CD1c-positive myeloid dendritic cell (primary cell): ENCODE measurements around the gene RAP1GAP2.

ENCODE experiments used
- DNase-seq: peaks from one replicate; pipeline ENCODE4 v3.0.0-alpha.2; 2016; ENCODE audit errors: extremely low spot score

Gene RAP1GAP2

DNA sequence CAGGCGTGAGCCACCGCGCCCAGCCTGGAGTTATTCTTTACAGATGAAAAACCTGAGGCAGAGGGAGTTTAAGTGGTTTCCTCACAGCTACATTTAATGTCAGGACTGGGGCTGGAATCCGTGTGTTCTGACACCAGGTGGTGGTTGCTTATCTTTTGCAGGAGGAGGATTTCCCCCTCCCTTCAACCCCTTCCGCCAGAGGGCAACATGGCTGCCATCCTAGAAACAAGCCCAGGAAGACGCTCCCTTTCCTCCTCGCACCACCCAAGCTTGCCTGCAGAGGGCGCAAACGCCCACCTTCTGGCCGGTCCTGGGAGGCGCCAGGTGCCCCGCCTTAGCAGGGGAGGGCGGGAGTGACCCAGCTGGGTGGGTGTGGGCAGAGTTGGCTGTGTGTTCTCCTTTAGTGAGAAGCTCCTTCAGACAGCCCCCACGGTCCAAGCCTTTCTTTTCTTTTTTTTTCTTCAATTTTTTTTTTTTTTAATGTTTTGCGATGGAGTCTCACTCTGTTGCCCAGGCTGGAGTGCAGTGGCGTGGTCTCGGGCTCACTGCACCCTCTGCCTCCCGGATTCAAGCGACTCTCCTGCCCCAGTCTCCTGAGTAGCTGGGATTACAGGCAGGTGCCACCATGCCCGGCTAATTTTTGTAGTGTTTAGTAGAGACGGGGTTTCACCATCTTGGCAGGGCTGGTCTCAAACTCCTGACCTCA lies 9.9 kb upstream of the RAP1GAP2 start:
- DNase-seq: peak; percentile 97

DNA sequence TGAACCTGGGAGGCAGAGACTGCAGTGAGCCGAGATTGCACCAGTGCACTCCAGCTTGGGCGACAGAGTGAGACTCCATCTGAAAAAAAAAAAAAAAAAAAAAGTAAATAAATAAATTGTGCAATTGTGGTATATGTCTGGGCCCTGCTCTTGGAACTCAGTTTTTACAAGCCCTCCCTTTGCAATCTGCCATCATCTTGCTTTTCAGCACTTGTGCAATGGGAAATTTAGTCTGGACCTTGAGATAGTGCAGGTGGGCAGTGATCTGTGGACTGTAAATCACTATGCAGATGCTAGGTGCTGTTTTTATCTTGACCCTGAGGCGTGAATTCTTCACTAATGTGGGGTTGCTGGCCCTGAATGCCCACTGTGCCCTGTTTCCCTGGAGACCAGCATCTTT lies 6.5 kb upstream of the RAP1GAP2 start:
- DNase-seq: no peak

DNA sequence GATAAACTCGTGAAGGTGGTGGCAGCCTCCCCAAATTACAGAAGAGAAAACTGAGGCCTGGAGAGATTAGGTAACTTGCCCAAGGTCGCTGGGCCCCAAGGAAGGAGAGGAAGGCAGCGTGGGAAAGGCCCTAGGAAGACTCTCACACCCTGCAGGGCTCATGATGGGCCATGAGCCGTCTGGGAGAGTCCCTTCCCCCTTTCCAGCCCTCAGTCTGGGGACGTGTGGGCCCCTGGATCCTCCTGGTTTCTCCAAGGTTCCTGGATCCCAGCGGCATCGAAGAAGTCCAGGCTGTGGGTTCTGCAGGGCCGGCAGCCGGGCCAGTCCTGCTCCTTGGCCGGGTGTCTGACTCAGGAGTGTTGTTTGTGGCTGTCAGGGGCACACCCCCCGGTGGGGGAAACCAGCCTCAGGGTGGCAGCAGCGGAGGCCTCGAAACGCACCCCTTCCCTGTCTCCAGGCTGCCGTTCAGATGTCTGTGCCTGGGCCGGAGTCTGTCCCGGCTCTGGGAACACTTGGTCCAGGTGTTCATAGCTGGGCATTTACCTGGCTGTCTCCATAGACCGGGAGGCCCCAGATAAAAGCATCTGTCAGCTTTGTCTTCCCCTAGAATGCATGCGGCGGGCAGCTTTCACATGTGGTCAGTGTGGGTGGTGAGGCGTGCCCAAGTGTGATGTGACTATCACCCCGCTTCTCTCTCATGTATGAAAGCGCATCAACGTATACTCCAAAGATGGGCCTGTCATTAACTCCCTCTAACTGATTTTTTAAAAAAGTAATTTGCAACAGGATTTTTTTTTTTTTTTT lies 3.7 kb upstream of the RAP1GAP2 start:
- peak; percentile 24 for DNase-seq

DNA sequence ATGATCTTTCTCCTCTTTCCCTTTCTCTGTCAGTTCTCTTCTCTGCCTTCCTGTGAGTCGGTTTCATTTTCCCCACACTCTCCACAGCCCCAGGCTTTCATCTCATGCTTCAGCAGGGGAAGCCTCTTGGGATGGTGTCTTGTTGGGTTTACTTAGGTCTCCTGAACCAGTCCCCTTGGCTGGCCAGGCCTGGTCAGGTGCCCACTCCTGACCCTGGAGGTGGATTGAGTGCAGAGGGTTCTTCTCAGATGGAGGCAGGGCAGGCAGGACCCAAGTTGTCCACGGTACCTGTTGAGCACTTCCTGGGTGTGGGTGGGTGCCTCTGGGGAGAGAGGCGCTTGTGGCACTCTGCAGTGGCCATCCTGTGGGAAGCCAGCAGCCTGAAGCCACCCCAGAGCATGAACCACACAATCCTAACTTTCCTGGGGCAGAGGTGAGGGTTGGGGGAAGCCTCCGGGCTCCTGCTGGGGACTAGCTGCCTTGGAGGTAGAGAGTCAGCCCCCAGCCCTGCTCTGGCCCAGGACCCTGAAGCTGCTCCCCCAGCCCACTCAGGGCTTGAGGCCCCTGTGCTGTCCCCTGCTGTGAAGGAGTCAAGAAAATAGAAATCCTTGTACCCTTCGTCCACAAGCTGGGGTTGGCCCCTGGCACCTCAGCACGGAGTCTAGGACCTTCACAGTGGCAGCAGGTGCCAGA lies 2.0 kb upstream of the RAP1GAP2 start:
- DNase-seq: no peak

DNA sequence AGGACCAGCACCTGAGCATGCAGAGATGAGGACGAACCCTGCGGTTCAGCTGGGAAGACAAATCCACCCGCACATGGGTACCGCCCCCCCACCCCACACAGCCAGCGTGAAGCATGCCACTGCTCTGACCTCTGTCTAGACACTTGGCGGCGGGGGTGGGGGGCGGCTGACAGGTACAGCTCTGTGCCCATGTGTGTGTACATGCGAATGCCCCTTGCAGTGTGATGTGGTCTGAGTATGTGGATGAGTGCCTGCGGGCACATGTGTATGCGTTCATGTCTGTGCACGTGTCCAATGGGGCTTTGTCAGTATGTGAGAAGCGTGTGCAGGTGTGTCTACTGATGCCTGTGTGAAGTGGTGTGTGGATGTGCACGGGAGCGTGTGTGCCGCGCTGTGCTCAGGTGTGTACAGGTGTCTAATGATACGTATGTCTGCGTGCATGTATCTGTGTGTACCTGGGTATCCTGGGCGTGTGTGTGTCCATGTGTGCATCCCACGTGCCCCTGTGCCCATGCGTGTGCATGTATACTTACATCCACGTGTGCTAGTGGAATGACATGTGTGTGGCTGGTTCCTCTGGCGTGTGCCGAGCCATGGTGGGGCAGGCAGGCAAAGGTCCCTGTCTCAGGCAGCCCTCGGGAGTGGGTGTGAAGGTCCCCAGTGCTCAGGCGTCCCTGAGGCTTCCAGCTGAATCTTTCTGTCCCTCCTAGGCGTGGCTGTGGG lies 636 bp upstream of the RAP1GAP2 start:
- DNase-seq: no peak

DNA sequence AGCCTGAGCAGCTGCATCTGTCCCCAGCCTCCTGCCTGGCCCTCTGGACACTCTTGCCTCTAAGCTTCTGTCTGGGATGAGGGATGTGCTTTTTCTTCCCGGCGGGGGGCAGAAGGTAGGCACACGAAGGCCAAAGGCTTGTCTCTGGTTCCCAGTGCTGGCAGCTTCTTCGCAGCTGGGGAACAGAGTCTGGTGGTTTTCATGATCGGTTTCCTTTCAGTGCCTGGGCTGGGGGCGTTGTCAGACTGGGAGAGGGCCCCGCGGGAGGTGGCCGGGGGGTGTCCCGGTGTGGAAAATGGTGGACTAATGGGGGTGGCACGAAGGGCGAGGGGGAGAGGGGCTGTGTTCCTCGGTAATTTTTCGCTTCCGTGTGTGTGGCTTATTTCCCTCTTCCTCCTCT lies 988 bp downstream of the RAP1GAP2 start:
- no peak for DNase-seq

DNA sequence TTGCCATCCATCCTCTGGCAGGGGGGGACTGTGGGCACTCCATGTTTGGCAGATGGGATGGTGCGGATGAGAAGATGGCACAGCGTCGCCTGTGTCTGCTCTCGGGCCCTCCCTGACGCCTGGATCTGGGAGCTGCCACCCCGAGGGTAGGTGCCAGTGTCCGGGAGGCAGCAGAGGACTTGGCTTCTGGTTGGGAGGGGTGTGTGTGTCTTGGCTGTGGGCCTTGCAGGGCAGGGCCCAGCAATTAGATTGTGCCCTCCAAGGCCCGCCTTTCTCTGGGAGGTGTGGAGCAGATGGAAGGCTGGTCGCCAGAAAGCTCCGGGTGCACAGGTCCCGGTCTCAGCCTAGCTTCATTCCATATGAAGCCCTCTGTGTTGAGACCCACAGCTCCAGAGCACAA lies 1.4 kb downstream of the RAP1GAP2 start:
- DNase-seq: no peak

DNA sequence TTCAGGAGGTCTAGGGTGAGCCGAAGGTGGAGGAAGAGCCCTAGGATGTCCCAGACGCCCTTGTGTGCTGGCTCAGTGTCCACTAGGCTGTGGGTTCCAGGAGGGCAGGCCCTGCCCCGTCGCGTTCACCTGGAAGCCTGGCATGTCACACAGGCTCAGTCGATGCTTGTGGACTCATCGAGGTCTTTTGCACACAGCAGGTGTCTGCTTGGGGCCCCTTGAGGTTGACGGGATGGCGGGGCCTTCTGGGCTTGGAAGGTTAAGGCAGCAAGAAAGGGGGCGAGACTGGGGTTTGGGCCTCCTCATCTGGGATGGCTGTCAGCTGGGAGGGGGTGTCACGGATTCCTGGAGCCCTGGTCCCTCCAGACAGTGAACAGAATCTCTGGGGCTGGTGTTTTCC lies 1.9 kb downstream of the RAP1GAP2 start:
- no peak for DNase-seq

DNA sequence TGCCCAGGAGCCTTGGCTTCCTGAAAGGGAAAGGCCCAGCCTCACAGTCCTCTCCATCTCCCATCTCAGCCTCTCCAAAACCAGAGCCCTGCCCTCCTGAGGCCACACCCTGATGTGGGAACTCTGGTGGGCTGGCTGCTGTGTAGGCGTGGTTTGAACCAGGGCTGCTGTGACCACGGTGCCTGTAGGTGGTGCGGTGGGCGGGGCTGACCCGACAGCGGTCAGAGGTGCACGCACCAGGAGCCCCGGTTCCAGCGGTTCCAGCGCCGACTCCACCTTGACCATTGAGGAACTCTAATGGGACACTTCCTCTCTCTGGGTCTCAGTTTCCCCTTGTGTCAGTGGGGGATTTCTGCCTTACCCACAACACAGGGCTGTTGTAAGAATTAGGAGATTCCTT lies 2.4 kb downstream of the RAP1GAP2 start:
- peak; percentile 54 for DNase-seq

DNA sequence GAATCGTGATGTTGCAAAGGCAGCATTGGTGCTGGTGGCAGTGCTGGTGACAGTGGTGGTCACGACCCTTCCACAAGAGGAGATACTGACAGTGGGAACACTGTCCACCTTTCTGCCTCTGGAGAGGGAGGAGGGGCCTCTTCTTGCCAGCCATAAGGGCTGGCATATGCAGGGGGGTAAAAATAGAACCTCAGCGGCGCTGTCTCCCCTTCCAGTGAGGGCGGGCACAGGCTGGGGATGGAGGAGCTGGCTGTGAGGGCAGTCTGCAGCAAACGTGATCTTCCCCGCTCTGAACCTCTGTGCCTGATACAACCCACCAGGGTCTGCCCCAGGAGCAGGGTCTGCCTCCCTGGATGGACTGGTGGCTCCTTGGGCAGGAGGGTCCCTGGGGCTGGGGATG lies 3.4 kb downstream of the RAP1GAP2 start:
- DNase-seq: no peak

DNA sequence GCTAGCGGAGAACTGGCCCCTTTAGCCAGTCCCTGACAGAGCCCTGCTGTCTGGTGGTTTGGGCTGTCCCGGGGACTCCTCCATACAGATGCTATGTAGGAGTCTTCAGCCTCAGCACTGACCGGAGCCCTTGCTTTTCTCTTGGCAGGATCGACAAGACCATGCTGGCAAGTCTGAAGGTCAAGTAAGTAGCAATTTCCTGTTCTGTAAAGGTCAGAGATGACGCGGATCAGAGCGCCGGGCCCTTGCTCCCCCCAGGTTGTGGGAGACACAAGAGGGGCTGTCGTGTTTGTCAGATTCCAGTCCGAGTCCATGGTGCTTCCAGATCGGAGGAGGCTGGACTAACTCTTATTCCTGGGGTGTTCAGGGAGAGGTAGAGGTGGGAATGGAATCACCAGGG lies 4.1 kb downstream of the RAP1GAP2 start:
- DNase-seq: no peak

DNA sequence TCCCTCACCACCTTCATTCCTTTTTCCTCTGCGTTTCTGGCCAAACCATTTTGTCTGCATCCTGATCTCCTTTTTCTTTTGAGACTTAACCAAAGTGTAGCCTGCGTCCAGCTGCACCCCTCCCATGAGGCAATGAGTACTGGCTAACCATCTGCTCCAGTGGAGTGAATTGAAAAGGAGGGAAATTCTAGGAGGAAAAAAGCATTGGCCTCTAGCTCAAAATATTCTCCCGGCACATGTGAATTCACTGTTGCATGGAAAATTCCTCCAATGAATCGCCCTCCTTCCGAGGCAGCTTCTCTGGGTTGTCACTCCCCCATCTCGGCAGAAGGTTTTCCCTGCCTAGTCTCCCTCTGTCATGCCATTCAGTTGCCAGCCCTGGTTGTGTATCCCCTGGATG lies 5.6 kb downstream of the RAP1GAP2 start:
- DNase-seq: no peak

DNA sequence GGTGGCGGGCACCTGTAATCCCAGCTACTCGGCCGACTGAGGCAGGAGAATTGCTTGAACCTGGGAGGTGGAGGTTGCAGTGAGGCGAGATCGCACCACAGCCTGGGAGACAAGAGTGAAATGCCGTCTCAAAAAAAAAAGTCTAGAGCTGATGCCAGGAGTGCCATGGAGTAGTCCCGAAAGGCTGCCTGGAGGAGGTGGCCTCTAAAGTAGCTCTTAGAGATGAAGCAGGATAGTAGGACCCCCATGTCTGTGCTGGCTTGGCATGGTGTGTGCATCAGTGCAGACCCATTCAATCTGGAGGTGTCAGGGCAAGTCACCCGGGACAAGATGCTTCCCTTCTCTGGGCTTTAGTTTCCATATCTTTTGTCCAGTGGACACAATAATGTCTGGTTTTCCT lies 6.3 kb downstream of the RAP1GAP2 start:
- no peak for DNase-seq

DNA sequence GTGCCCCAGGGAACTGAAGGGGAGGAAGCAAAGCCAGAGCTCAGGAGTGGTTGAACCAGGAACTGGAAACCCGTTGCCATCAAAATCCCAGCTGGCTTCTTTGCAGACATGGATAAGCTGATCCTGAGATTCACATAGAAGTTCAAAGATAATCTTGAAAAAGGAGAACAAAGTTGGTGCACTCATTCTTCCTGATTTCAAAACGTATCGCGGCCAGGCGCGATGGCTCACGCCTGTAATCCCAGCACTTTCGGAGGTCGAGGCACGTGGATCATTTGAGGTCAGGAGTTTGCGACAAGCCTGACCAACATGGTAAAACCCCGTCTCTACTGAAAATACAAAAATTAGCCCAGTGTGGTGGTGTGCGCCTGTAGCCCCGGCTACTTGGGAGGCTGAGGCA lies 7.1 kb downstream of the RAP1GAP2 start:
- DNase-seq: peak; percentile 49

DNA sequence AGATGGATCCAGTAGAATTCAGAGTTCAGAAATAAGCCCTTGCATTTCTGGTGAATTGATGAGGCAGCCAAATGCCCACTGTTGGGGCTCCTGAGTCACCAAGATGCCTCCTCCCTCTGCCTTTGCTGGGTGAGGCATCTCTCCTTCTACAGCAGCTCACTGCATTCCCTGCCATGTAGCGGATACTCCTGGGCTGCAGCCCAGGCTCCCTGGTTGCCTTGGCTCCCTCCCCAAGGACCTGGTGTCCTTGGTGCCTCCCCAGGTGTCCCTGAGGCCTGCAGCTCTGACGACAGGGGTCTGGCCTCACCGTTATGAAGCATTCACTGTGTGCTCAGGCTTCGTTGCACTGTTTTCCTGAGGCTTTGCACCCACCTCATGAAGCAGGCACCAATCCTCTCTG lies 7.7 kb downstream of the RAP1GAP2 start:
- no peak for DNase-seq

DNA sequence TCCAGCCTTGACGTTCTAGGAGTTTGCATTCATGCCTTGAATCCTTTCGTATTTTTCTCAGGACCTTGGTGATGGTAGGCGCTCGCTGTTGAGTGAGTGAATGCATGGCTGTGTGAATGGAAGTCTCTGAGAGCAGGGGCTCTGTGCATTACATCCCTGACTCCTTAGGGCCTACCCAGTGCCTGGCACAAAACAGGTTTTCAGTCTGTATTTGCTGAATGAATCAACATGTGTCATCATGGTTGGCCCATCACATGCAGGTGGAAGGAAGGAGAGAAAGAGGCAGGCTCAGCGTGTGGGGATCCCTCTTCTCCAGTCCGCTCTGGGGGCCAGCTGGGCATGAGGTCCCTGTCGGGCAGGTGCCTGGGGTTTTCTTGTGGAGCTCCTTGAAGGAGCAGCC lies 8.7 kb downstream of the RAP1GAP2 start:
- no peak for DNase-seq

DNA sequence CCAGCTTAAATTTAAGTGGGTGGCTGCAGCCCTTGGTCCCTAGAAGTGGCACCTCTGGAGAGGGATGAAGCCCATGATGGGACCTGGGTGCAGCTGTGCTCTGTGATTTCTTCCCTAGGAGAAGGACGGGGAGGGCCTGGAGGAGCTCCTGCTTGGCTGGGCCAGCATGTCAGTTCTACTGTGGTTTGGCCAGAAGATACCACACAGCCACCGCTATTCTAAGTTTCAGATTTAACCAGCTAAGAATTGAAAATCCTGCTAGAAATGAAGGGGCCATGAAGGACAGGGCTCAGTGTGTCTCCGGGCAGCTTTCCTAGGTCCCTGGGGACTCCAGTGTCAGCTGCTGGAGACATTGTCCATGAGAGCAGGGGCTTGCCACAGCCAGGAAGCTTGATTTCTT lies 9.7 kb downstream of the RAP1GAP2 start:
- DNase-seq: no peak

DNA sequence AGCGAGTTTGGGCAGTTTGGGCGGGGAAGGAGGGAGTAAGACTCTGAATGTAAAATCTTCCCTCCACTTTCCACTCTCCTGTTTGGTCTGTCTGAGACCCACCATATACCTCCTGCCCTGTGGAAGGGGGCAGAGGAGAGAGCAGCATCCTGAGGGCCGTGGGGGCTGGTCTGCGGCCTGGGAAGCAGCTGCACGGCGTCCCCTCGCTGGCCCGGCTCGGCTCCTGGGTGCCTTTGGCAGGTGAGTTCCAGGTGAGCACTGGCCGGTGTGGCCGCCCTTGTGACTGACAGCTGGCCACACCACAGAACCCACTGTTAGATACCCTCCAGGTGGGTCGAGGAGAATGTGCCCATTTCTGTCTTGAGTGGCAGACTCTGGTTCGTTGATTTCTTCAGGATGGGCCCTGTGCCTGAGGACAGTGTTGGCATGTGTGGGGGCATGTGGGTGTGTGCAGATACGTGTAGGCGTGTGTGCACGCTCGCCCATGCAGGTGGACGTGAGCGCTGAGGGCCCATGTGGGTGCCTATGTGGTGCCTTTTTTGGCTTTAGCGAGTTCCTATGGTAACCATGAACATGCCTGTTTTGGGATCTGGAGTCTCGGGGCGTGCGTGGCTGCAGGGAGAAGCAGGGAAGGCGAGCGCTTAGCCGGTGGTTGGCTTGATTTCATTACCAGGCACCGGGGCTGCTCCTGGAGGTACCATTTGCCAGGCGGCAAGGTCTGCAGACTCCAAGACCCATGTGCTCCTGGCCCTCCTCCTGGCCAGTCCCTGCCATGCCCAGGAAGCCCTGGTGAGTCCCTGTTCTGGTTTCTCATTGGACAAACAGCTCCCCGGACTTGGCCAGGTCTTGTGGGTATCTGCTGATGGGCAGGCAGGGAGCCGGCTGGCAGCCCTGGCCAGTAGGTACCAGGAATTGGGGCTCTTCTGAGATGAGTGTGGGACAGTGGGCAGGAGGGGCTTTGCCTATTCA lies 12.4 kb downstream of the RAP1GAP2 start:
- DNase-seq: no peak

DNA sequence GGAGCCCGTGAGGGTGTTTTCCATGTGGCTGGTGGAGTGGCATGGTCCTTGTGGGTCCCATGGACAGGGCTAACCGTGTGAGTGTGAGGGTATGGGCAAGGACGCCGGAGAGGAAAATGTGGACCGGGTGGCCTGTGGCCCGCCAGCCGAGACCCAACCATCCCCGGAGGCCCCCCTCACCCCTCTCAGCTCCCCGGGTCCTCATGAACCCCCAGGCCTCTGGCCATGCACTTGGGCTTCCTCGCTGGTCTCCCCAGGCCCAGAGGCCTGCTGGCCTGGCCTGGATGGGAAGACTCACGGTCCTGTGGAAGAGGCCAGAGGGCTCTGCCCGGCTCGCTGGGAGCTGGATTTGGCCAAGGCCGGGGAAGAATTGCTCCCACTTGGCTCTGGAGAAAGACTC lies 13.1 kb downstream of the RAP1GAP2 start:
- no peak for DNase-seq

DNA sequence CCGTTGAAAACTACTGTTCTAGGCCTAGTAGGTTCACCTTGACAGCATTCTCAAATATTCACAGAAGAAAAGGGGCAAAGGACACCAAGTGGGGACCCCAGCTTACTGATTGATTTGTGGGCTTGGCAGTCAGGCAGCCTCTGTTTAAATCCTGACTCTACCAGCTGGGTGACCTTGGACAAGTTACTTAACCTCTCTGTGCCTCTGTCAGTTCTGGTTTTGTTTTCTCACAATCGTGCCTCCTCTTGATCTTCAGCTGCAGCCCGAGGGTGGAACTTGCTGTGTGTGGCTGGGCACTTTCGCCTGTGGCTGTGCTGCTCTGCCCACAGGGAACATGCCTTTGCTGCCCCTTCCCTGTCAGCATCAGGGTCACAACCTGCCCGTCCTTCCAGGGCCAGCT lies 17.8 kb downstream of the RAP1GAP2 start:
- DNase-seq: no peak
